Measurements from ENCODE around the gene KCNRG.
"Not testable (repeated sequence)": the region's sequence is repeated elsewhere in the genome, so short reads cannot be mapped to it uniquely, and the experiment has no call there.

Gene KCNRG

GRCh38 chr13:50015258-50015657 is at the start of gene KCNRG:
TSS of gene KCNRG (plus strand) at chr13:50015444. CDS start at chr13:50015494, 50 bp downstream.
- no peak for DNase-seq (ENCODE audit: low read depth)

GRCh38 chr13:49967456-49967855 is 47.8 kb upstream of the KCNRG start:
- no peak for DNase-seq (ENCODE audit: low read depth)

- DNase-seq (ENCODE audit: low read depth) = no peak
These were observed 42.5 kb upstream of the KCNRG start for GRCh38 chr13:49972709-49973108.

GRCh38 chr13:49975826-49976225 is 39.4 kb upstream of the KCNRG start:
- DNase-seq (ENCODE audit: low read depth) = no peak

- DNase-seq (ENCODE audit: low read depth) = no peak
These were observed 38.7 kb upstream of the KCNRG start for GRCh38 chr13:49976314-49977258.

GRCh38 chr13:49977992-49978391 is 37.3 kb upstream of the KCNRG start:
- DNase-seq (ENCODE audit: low read depth) = no peak

- no peak for DNase-seq (ENCODE audit: low read depth)
These were observed 35.0 kb upstream of the KCNRG start for GRCh38 chr13:49980266-49980665.

GRCh38 chr13:49985129-49985528 is 30.1 kb upstream of the KCNRG start:
- DNase-seq (ENCODE audit: low read depth) = no peak

GRCh38 chr13:49986471-49986870 is 28.8 kb upstream of the KCNRG start:
- DNase-seq (ENCODE audit: low read depth) = no peak

GRCh38 chr13:49990612-49991011 is 24.6 kb upstream of the KCNRG start:
- DNase-seq (ENCODE audit: low read depth) = not testable (repeated sequence)

- DNase-seq (ENCODE audit: low read depth) = no peak
These were observed 22.1 kb upstream of the KCNRG start for GRCh38 chr13:49993111-49993510.

GRCh38 chr13:49993666-49994065 is 21.6 kb upstream of the KCNRG start:
- no peak for DNase-seq (ENCODE audit: low read depth)

- DNase-seq (ENCODE audit: low read depth) = no peak
These were observed 19.6 kb upstream of the KCNRG start for GRCh38 chr13:49995625-49996101.

GRCh38 chr13:49996161-49996915 is 18.9 kb upstream of the KCNRG start:
- DNase-seq (ENCODE audit: low read depth) = peak; percentile 54

- DNase-seq (ENCODE audit: low read depth) = peak; percentile 60
These were observed 18.0 kb upstream of the KCNRG start, which contains the start of gene TRIM13 for GRCh38 chr13:49996951-49997895. TSS of gene TRIM13 (plus strand) at chr13:49997042. CDS start at chr13:50011941, 14,899 bp downstream.

GRCh38 chr13:49997955-49998354 is 17.3 kb upstream of the KCNRG start:
- no peak for DNase-seq (ENCODE audit: low read depth)

GRCh38 chr13:49998714-49999624 is 16.3 kb upstream of the KCNRG start:
- DNase-seq (ENCODE audit: low read depth) = no peak

- no peak for DNase-seq (ENCODE audit: low read depth)
These were observed 14.0 kb upstream of the KCNRG start for GRCh38 chr13:50001287-50001686.

- no peak for DNase-seq (ENCODE audit: low read depth)
These were observed 8.7 kb upstream of the KCNRG start for GRCh38 chr13:50006426-50007135.

GRCh38 chr13:50011461-50011860 is 3.8 kb upstream of the KCNRG start:
- DNase-seq (ENCODE audit: low read depth) = no peak

Measured in non-pigmented ciliary epithelial cell (primary cell).